ENCODE measurements around the gene ZNF821.
A peak's percentile ranks its signal among the peaks of the same experiment; 100 is the strongest.
"Not testable (repeated sequence)": the region's sequence is repeated elsewhere in the genome, so short reads cannot be mapped to it uniquely, and the experiment has no call there.

Gene ZNF821, protein sequence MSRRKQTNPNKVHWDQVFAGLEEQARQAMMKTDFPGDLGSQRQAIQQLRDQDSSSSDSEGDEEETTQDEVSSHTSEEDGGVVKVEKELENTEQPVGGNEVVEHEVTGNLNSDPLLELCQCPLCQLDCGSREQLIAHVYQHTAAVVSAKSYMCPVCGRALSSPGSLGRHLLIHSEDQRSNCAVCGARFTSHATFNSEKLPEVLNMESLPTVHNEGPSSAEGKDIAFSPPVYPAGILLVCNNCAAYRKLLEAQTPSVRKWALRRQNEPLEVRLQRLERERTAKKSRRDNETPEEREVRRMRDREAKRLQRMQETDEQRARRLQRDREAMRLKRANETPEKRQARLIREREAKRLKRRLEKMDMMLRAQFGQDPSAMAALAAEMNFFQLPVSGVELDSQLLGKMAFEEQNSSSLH

DNA sequence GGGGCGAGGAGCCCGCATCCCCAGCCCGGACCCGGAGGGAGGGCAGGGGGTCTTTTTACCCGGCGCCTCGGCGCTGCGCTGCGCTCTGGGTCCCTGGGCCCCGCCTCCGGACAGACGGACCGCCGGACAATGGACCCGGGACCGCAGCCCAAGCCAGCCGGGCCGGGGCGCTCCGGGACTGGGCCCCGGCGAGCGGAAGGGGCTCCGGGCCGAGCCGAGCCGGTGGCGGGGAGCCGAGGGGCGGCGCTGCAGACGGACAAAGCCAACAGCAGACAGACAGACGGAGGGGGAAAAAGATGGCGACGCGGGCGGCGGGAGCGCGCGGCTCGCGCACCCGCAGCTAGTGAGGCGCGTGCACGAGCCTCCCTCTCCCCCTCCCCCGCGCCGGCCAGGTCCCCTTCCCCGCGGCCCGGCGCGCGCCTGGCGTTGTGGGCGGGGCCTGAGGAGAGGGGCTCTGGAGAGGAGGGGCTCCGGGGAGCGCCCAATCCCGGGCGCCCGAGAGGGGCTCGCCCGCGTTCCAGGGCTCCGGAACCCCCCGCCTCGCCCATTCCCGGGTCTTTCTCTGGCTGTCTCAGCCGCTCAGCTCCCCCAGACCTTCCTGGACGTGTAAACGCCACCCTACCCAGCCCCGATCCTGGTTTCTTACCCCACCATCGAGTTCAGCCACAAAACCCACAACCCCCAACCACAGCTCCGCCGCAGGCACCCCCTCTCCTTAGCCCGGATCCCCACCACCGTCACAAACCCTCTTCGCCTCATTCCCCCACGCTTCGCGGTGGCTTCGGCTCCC is at the start of gene ZNF821:
Gene ZNF821, minus strand, starts transcription at position 334 of the 790 bp plus-strand sequence. CDS start 4,236 bp downstream, outside the sequence.
- peak; percentile 91 for DNase-seq (ENCODE audit: low spot score)
- FAIRE-seq = peak; percentile 40

DNA sequence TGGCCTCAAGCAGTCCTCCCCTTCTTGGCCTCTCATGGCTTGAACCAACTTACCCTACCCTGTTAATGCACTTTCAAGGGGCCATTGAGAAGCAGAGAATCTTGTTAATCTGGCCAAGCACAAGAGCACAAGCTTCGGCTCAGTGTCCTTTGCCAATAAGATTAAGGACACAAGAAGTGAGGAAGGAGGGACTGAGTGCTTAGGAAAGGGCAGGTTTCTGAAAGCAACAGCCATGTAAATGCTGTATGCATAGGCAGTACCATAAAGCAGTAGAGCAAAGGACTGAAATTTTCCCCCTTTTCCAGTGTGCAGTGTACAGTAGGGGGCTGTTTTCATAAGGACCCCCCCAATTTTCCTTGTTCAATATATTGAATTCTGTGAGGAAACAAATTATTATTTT is 49.0 kb upstream of the ZNF821 start:
- no peak for DNase-seq (ENCODE audit: low spot score)
- FAIRE-seq = no peak

DNA sequence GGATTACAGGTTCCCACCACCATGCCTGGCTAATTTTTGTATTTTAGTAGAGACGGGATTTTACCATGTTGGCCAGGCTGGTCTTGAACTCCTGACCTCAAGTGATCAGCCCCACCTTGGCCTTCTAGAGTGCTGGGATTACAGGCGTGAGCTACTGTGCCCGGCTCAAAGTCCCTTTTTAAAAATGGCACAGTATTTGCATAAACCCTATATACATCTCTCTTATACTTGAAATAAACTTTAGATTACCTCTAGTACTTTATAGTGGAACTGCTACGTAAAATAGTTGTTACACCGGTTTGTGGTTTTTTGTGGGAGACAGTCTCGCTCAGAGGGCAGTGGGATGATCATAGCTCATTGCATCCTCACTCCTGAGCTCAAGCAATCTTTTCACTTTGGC is 47.6 kb upstream of the ZNF821 start:
- DNase-seq (ENCODE audit: low spot score) = no peak
- no peak for FAIRE-seq

DNA sequence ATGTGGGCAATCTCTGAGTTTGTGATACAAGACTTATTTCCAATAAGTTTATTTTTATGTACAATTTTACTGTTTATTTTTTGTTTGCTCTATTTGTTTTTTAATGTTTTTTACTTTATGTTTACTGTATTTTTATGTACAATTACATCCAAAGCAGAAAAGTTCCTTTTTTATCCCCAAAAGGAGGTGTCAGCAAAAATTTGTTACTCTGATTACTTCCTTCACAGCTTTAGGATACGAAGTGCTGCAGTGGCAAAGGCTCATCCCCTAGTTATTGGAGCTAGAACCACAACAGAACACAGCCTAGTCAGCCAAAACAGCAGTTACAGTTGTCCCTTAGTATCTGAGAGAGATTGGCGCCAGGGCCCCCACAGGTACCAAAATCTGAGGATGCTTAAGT is 47.0 kb upstream of the ZNF821 start:
- FAIRE-seq (no peak), DNase-seq (ENCODE audit: low spot score) (no peak)

DNA sequence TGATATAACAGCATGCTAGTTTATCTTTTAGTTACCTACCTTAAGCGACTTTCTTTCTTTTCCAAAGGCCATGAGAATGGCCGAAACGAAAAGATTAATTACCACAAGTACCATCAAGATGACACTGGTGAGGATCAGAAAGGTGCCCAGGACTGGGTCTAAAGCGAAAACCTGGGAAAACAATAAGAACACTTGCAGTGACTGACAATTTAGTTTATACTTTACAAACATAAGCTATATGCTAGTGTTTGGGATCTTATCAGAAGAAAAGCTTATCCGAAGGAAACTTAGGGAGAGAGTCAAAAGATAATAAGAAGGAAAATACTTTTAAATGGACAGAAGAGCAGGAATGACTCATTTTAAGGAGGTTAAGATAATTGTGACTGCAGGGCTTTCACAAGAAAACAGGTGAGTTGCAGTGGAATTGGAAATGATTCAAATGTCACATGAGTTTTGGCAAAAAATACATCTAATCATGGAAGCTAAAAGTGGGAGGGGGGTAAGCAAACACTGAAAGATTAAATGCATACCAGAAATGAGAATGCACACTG is 46.1 kb upstream of the ZNF821 start:
- FAIRE-seq (no peak), DNase-seq (ENCODE audit: low spot score) (no peak)

DNA sequence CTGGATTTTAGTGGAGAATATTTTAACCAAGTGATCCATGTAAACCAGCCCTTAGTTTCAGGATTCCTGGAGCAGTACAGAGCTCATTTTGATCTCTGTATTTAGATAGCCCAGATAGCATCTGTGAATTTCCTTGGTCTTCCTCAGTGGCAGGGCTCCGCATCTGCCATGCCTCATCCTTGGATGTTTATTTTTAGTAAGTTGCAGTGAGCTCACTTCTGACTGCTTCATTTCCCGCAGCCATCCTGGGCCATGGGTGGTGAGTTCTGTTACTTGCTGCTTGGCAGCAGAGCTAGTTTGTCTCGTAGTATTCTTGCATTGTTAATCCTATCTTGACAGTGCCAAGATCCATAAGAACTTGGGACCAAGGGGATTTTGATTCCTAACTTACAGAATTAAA is 45.1 kb upstream of the ZNF821 start:
- DNase-seq (ENCODE audit: low spot score) = no peak
- FAIRE-seq = no peak

DNA sequence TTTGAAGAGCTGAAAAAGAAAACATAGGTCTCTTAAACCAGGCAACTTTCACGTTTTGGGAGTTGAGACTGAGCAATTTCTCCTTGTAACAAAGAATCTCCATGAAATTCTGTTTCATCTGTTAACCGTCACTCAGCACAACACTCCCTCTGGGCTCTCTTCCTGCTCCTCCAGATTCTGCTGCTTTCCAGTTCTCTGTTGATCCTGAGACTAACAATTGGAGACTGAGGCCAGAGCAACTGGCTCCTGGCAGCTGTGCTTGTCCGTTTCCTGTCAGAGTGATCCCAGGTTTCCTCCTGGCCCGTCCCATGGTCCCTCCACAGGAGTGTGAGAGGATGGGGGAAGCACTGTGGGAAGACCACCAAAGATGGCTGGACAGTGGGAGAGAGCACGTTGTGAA is 43.8 kb upstream of the ZNF821 start:
- FAIRE-seq = no peak
- no peak for DNase-seq (ENCODE audit: low spot score)

DNA sequence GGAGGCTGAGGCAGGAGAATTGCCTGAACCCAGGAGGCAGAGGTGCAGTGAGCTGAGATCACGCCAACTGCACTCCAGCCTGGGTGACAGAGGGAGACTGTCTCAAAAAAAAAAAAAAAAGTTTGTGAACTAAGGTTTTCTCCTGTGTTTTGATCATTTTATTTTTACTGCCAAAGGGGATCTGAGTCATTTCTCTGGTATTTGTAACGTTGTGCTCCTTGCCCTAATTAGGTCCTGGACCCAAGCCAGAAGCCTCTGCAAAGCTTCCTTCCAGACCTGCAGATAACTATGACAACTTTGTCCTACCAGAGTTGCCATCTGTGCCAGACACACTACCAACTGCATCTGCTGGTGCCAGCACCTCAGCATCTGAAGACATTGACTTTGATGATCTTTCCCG is 43.4 kb upstream of the ZNF821 start:
- no peak for FAIRE-seq

DNA sequence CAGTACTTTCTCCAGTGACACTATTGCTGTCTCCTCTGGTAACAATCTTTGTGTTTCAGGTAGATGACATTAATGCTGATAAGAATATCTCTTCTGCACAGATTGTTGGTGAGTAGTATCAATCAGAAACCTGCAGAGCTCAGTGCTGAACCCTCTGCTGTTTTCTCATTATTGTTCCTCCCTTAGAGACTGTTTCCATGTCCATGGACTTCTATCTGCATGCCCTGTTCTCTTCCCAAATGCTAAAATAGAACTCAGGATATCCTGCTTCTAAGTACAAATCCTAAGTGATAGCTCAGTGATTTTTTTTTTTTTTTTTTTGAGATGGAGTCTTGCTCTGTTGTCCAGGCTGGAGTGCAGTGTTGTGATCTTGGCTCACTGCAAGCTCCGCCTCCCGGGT is 40.7 kb upstream of the ZNF821 start:
- FAIRE-seq = no peak
- DNase-seq (ENCODE audit: low spot score) = no peak

More for the DNA sequence above, 43.4 kb upstream of the ZNF821 start:
- peak; percentile 76 for DNase-seq (ENCODE audit: low spot score)

DNA sequence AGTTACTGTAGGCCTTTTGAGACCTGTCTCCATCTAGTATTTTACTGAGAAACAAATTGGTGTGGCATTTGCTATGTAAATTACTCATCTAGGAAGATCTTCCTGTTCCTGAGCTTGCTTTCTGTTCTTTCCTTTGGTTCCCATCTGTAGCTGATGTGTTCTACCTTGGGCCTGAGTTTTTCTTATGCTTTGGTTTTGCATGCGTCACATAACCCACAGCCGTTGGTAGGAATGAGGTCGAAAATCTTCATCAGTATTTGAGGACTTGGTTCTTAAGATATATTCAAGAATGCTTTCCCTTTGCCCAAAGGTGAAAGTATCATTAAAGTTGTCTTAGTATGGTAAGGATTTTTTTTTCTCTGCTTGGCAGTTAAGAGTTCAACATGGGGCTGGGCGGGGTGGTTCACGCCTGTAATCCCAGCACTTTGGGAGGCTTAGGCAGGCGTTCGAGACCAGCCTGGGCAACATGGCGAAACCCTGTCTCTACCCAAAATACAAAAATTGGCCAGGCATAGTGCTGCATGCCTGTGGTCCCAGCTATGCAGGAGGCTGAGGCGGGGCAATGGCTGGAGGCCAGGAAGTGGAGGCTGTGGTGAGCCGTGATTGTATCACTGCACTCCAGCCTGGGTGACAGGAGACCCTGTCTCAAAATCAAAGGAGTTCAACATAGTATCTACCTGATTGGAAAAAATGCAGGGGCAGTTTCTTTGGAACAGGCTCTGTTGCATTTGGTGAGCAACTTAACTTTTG is 40.1 kb upstream of the ZNF821 start:
- DNase-seq (ENCODE audit: low spot score) (no peak), FAIRE-seq (no peak)

DNA sequence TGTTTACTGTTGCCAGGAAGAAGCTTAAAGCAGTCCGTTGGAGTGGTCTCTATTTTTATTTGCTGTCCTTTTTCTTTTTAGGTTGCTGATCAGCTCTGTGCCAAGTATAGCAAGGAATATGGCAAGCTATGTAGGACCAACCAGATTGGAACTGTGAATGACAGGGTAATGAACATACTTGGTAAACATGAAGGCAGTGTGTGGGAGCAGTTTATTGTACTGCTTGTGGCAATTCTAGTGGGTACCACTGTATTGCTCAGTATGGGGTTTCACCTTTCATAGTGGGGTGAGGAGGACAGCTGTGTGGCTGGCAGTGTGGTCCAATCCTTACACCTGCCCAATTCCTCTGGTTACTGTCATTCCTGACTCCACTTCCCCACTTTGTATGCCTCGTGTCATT is 36.7 kb upstream of the ZNF821 start:
- FAIRE-seq (no peak), DNase-seq (ENCODE audit: low spot score) (no peak)

DNA sequence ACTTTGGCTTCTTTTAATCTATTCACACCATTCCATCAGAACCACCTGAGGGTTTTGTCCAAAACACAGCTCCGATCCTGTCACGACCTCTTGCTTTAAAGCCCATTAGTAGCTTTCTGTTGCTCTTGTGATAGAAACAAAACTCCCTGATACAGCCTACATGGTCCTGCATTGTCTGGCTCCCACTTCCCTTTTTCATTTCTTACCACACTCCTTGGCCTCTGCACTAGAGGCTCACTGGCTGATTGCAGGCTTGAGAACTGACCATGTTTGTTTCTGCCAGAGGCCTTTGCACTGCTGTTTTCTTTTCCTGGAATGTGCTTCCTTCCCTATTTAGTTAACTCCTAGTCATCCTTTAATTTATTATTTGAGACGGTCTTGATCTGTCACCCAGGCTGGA is 35.1 kb upstream of the ZNF821 start:
- no peak for FAIRE-seq
- DNase-seq (ENCODE audit: low spot score) = no peak

DNA sequence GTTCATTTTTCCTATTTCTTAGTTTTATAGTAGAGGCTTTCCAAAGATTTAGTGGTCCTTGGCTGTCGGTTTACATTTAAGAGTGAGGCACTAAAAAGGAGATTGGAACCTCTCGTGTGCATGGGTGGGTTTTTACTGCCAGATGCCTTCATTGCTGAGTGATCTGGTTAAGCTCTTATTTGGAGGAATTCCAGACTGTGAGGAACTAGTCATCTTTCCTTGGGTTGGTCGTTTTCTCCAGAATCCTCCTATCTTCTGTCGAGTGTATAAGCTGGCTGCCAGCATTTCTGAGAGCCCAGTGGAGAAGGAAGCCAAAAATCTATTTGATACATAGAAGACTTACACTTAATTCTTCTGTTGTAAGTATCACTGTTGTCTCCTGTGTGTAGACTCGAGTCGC is 33.9 kb upstream of the ZNF821 start:
- FAIRE-seq = no peak
- DNase-seq (ENCODE audit: low spot score) = no peak

DNA sequence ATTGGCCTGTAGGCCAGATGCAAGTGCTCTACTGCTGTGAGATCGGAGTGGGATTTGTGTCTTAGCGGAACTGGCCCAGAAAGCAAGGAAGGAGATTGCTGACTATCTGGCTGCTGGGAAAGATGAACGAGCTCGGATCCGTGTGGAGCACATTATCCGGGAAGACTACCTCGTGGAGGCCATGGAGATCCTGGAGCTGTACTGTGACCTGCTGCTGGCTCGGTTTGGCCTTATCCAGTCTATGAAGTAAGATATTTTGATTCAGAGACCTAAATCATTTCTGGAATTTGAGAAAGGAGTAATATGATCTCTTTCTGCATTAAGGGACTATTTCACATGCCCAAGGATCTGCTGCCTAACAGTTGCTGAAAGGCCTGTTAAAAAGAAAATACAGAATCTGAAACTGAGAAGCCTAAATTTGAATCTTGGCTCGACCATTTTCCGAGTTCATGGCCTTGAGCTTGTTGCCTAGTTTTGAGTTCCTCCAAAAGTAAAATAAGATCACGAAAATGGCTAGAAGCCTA is 32.5 kb upstream of the ZNF821 start:
- no peak for DNase-seq (ENCODE audit: low spot score)
- no peak for FAIRE-seq

DNA sequence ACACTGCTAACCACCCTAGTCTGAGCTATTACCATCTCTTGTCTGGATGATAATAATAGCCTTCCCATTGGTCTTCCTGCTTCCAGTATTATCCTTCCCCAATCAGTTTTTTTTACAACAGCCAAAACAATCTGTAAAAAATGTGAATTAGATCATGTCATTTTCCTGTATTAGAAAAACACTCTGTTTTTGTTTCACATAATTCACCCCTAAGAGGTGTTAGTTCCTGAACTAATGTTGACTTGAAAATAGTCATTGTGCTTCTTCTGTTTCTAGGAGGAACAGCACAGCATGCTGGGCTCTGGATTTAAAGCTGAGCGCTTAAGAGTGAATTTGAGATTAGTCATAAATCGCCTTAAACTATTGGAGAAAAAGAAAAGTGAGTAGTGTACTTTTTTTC is 31.4 kb upstream of the ZNF821 start:
- no peak for DNase-seq (ENCODE audit: low spot score)
- no peak for FAIRE-seq

DNA sequence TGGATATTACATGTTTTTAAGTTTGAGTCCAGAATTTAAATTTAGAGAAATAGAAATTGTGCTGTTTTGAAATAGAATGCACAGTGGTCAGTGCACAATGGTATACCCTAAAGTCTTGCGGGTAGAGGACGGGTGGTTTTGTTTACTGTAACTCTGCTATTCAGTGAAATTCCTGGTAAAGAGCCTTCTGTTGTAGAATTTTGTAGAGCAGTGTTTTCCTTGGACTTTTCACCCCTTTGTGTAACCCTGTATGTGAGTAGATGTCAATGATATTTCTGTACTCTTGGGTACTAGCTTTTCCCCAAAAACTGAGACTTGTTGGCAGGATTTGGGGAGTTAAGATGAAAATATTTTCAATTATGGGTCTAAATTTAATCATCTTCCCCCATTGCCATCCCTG is 30.8 kb upstream of the ZNF821 start:
- FAIRE-seq (no peak), DNase-seq (ENCODE audit: low spot score) (no peak)

DNA sequence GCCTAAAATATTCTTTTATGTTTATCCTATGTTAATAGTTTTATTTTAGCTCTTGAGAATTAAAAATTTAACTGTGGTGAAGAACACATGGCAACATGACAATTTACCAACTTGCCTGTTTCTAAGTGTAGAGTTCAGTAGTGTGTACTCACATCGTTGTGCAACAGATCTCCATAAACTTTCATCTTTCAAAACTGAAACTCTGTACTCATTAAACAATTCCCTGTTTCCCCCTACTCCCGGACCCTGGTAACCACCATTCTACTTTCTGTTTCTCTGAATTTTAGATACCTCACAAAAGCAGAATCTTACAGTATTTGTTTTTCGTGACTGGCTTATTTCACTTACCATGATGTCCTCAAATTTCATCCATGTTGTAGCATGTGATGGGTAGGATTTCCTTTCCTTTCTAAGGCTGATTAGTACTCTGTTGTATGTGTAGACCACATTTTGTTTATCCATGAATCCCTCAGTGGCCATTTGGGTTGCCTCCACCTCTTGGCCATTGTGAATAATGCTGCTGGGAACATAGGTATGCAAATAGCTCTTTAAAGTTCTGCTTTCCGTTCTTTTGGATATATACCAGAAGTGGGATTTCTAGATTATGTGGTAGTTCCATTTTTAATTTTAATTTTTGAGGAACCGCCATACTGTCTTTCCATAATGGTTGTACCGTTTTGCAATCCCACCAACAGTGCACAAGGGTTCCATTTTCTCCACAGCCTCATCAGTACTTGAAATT is 28.7 kb upstream of the ZNF821 start:
- FAIRE-seq (no peak), DNase-seq (ENCODE audit: low spot score) (no peak)

DNA sequence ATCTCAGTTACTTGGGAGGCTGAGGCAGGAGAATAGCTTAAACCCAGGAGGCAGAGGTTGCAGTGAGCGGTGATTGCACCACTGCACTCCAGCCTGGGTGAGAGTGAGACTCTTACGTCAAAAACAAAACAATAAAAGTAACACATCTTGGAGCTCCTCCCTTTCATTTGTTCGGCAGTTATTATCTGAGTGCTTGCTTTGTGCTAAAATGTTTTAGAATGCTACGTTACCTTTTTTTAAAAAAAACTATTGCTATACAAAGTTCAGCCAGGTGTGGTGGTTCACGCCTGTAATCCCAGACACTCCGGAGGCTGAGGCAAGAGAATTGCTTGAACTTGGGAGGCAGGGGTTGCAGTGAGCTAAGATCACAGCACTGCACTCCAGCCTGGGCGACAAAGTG is 27.1 kb upstream of the ZNF821 start:
- FAIRE-seq (no peak), DNase-seq (ENCODE audit: low spot score) (no peak)

DNA sequence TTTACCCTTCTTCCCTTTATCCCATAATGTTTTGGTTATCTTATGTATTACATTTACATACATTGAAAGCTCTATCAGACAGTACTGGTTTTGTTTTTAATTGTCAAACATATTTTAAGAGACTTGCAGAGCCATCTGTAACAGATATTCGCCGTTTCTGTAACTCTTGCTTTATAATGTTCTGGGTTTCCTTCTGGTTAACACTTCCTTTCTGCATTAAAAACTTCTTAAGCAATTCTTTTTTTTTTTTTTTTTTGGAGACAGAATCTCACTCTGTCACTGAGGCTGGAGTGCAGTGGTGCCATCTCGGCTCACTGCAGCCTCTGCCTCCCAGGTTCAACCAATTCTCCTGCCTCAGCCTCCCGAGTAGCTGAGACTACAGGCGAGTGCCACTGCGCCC is 21.8 kb upstream of the ZNF821 start:
- FAIRE-seq; DNase-seq (ENCODE audit: low spot score): not testable (repeated sequence)

DNA sequence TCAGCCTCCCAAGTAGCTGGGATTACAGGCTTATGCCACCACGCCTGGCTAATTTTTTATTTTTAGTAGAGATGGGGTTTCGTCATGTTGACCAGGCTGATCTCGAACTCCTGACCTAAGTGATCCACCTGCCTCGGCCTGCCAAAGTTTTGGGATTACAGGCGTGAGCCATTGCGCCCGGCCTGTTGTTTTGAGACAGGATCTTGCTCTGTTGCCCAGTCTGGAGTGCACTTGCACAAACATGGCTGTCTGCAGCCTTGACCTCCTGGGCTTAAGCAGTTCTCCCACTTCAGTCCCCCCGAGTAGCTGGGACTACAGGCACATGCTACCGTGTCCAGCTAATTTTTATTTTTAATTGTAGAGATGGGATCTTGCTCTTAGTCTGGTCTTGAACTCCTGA is 20.3 kb upstream of the ZNF821 start:
- no peak for DNase-seq (ENCODE audit: low spot score)
- FAIRE-seq = no peak

DNA sequence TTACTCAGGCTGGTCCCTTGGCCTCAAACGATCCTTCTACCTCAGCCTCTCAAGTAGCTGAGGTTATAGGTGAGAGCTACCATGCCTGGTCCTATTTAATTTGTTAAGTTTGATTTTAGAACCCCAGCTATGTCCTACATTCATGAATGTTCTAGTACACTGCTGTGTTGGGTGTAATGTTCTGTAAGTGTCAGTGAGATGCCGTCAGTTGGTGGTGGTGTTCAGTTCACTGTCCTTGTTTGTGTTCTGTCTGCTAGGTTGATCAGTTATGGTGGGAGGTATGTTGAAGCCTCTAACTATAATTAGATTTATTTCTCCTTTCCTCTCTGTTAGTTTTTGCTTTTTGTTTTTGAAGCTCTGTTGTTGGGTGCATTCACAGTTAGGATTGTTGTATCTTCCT is 19.6 kb upstream of the ZNF821 start:
- DNase-seq (ENCODE audit: low spot score) = no peak
- FAIRE-seq = no peak
